NCI-H2081 (cell line): ENCODE data around the gene ERFE.
"Not testable (repeated sequence)": the region's sequence is repeated elsewhere in the genome, so short reads cannot be mapped to it uniquely, and the experiment has no call there.

ENCODE experiments used
- DNase-seq, 2 experiments: peaks; one replicate each; lab custom pipeline; 2025; lab: John Stamatoyannopoulos, UW

The ERFE gene

GRCh38 chr2:238169048-238169707 lies 10.4 kb downstream of the ERFE start:
- no peak for DNase-seq

GRCh38 chr2:238169708-238170251 lies 11.0 kb downstream of the ERFE start:
- DNase-seq, result no peak

GRCh38 chr2:238170386-238171071 lies 11.8 kb downstream of the ERFE start:
- DNase-seq, result no peak

GRCh38 chr2:238171072-238171431 lies 12.3 kb downstream of the ERFE start:
- not testable (repeated sequence) for DNase-seq

GRCh38 chr2:238171575-238172187 lies 12.9 kb downstream of the ERFE start:
- no peak for DNase-seq

- no peak for DNase-seq
Observed at GRCh38 chr2:238172439-238172838, 13.7 kb downstream of the ERFE start.

- DNase-seq, result no peak
Observed at GRCh38 chr2:238173692-238174091, 14.9 kb downstream of the ERFE start.

GRCh38 chr2:238174291-238174690 lies 15.5 kb downstream of the ERFE start:
- no peak for DNase-seq

- no peak for DNase-seq
Observed at GRCh38 chr2:238174701-238175100, 15.9 kb downstream of the ERFE start.

GRCh38 chr2:238176613-238177012 lies 17.8 kb downstream of the ERFE start:
- no peak for DNase-seq

- no peak for DNase-seq
Observed at GRCh38 chr2:238180554-238180953, 21.8 kb downstream of the ERFE start.

- DNase-seq, result no peak
Observed at GRCh38 chr2:238182362-238182761, 23.6 kb downstream of the ERFE start.

- no peak for DNase-seq
Observed at GRCh38 chr2:238183821-238184220, 25.1 kb downstream of the ERFE start.

- no peak for DNase-seq
Observed at GRCh38 chr2:238187618-238188548, 29.1 kb downstream of the ERFE start.

- no peak for DNase-seq
Observed at GRCh38 chr2:238190445-238190844, 31.7 kb downstream of the ERFE start.

GRCh38 chr2:238202326-238203093 lies 43.7 kb downstream of the ERFE start:
- DNase-seq, result peak in 1 of 2 experiments; percentile 17

- DNase-seq, result peak; percentile 84 to 87
Observed at GRCh38 chr2:238203094-238203972, 44.6 kb downstream of the ERFE start, which contains the start of gene ILKAP. Gene ILKAP, minus strand, starts transcription at chr2:238203695. Its CDS starts 142 bp downstream, at chr2:238203553.

GRCh38 chr2:238203973-238204683 lies 45.4 kb downstream of the ERFE start:
- DNase-seq, result no peak

GRCh38 chr2:238207006-238207405 lies 48.2 kb downstream of the ERFE start:
- no peak for DNase-seq
